K562 (cell line): ENCODE results near the gene SULT2B1. TPM values are rescaled to one million over a fixed set of nuclear protein-coding genes. Genes with fewer than 3 reads are reported as not detected.

Experiments used
- ATAC-seq: fragments of 200-7000 bp; cut with Tn5 transposase; 3 replicates; pipeline ENCODE4 v1.9.1; 2020; ENCODE audit warnings: moderate library complexity
- BruUV-seq: library from RNA; stranded (reverse); fragments of 400-500 nt; replicated peaks from 2 replicates; lab custom pipeline; 2021; lab: Mats Ljungman, UMichigan
- CTCF ChIA-PET: fragments of 300-600 bp; formaldehyde crosslinking; extraction: SDS; loops from one replicate; lab custom pipeline; 2021; ENCODE audit warnings: low intra/inter-chr PET ratio; lab: Yijun Ruan, JAX
- POLR2A ChIA-PET: fragments of 300-600, 350-650 bp; sonication (Branson Sonifier 250); formaldehyde crosslinking; extraction: SDS; loops from one replicate; lab custom pipeline; 2021; ENCODE audit warnings: antibody characterized with exemption, inconsistent platforms; lab: Yijun Ruan, JAX
- DNase-seq, 4 experiments: peaks; one replicate each; pipeline versions ENCODE4 v3.0.0 to v3.0.0-alpha.2; 2011 to 2018; ENCODE audit warnings: low spot score in 3 of 4, mixed read lengths in 3 of 4; ENCODE audit errors: extremely low read depth in 1 of 4
- FAIRE-seq: peaks from 2 replicates; lab custom pipeline; 2011; peaks lifted over from hg19 to GRCh38; lab: Jason Lieb, UNC
- H2AFZ ChIP-seq: 2 replicates; pipeline ENCODE4 v1.6.0; 2011; ENCODE audit warnings: low read depth, low read length, control low read depth, inconsistent platforms
- H3K27ac ChIP-seq: fragments of 200-600 bp; 3 replicates; pipeline ENCODE4 v1.8.0; 2011; ENCODE audit warnings: low read depth, mild to moderate bottlenecking, control low read depth, inconsistent platforms, low read length, moderate library complexity, mixed read lengths; ENCODE audit errors: extremely low read depth
- H3K27me3 ChIP-seq, 2 experiments: fragments of 300-600 bp in 1 of 2; 2 replicates in 1 of 2; 3 replicates in 1 of 2; pipeline versions ENCODE4 v1.6.0 to v1.8.0; 2011; ENCODE audit warnings: inconsistent platforms in 2 of 2, low read length in 2 of 2, mild to moderate bottlenecking in 1 of 2, mixed read lengths in 1 of 2, moderate library complexity in 1 of 2; ENCODE audit not compliant: control insufficient read depth in 2 of 2, insufficient read depth in 2 of 2
- H3K36me3 ChIP-seq: fragments of 300-600 bp; 3 replicates; pipeline ENCODE4 v1.8.0; 2011; ENCODE audit warnings: mild to moderate bottlenecking, low read length, inconsistent platforms; ENCODE audit not compliant: control insufficient read depth, insufficient read depth
- H3K4me1 ChIP-seq, 2 experiments: fragments of 200-600 bp in 1 of 2; replicated peaks in 1 of 2; 2 replicates in 1 of 2; 3 replicates in 1 of 2; pipeline versions ENCODE4 v1.5.1 to v1.8.0; 2011; ENCODE audit warnings: inconsistent platforms in 2 of 2, low read length in 2 of 2, mild to moderate bottlenecking in 1 of 2, mixed read lengths in 1 of 2, moderate library complexity in 1 of 2; ENCODE audit not compliant: control insufficient read depth in 2 of 2, insufficient read depth in 2 of 2
- H3K4me2 ChIP-seq: 2 replicates; pipeline ENCODE4 v1.6.1; 2011; ENCODE audit warnings: low read length, control low read depth, inconsistent platforms, mixed read lengths; ENCODE audit not compliant: insufficient read depth
- H3K4me3 ChIP-seq: fragments of 200-600 bp; sonication (generic), shearing (Covaris generic); 2 replicates; pipeline ENCODE4 v1.5.1; 2016; ENCODE audit warnings: control low read depth, inconsistent platforms
- H3K79me2 ChIP-seq: fragments of 200-600 bp; 3 replicates; pipeline ENCODE4 v1.8.0; 2011; ENCODE audit warnings: low read length, inconsistent platforms; ENCODE audit not compliant: control insufficient read depth, insufficient read depth
- H3K9ac ChIP-seq, 2 experiments: 2 replicates each; pipeline versions ENCODE4 v1.6.0 to v1.6.1; 2011; ENCODE audit warnings: low read depth in 2 of 2, low read length in 2 of 2, control low read depth in 1 of 2, inconsistent platforms in 1 of 2, mild to moderate bottlenecking in 1 of 2, mixed read lengths in 1 of 2; ENCODE audit not compliant: insufficient read depth in 1 of 2
- H3K9me1 ChIP-seq: one replicate; pipeline ENCODE4 v1.6.0; 2011; ENCODE audit warnings: inconsistent platforms, mild to moderate bottlenecking, low read length, moderate library complexity; ENCODE audit not compliant: control insufficient read depth, insufficient read depth
- H3K9me3 ChIP-seq: replicated peaks from 2 replicates; pipeline ENCODE4 v1.5.1; 2011; ENCODE audit warnings: low read depth, low read length, inconsistent platforms; ENCODE audit not compliant: control insufficient read depth, insufficient read depth
- H4K20me1 ChIP-seq: replicated peaks from 2 replicates; pipeline ENCODE4 v1.6.1; 2011; ENCODE audit warnings: low read length, inconsistent platforms, mixed read lengths; ENCODE audit not compliant: control insufficient read depth, insufficient read depth
- BCOR ChIP-seq: fragments of 450-650 bp; IDR thresholded peaks from 2 replicates; pipeline ENCODE4 v1.6.1; 2016
- CEBPB ChIP-seq: fragments of 450-650 bp; IDR thresholded peaks from 2 replicates; pipeline ENCODE4 v1.6.1; 2016; ENCODE audit warnings: missing genetic modification characterization, missing compliant biosample characterization
- HDAC2 ChIP-seq: fragments of 450-650 bp; IDR thresholded peaks from 2 replicates; pipeline ENCODE4 v1.6.1; 2016; ENCODE audit warnings: mild to moderate bottlenecking
- HOMEZ ChIP-seq: fragments of 250-450 bp; sonication (Bioruptor Pico); IDR thresholded peaks from 2 replicates; pipeline ENCODE4 v1.4.0; 2020; ENCODE audit warnings: mild to moderate bottlenecking, moderate library complexity
- KDM1A ChIP-seq, 2 experiments: fragments of 450-650 bp; IDR thresholded peaks; 2 replicates each; pipeline ENCODE4 v1.6.1; 2016; ENCODE audit warnings: mild to moderate bottlenecking in 2 of 2
- RBM25 ChIP-seq: fragments of 200-400 bp; formaldehyde crosslinking; IDR thresholded peaks from 2 replicates; pipeline ENCODE4 v1.6.1; 2018; ENCODE audit warnings: low read length, low read depth, moderate library complexity; ENCODE audit not compliant: severe bottlenecking
- SMARCA5 ChIP-seq: fragments of 450-650 bp; IDR thresholded peaks from 2 replicates; pipeline ENCODE4 v1.6.1; 2016
- ZNF316 ChIP-seq: fragments of 450-650 bp; IDR thresholded peaks from 2 replicates; pipeline ENCODE4 v1.6.1; 2016
- WGBS: fragments of 100-300 bp; shearing (Covaris generic); methylation state at CpG from one replicate; pipeline ENCODE4 v1.1.6; 2016; ENCODE audit warnings: low coverage, mixed read lengths; ENCODE audit not compliant: insufficient coverage; ENCODE audit errors: missing lambda C conversion rate; 5-methylcytosine and 5-hydroxymethylcytosine counted together
- in situ Hi-C: fragments of 300-500 bp; cut with MboI; formaldehyde crosslinking; loops from 4 replicates; pipeline ENCODE4 v1.15.0; 2018; ENCODE audit warnings: inconsistent platforms, mixed read lengths
- intact Hi-C: fragments of 100-400 bp; cut with micrococcal nuclease; formaldehyde crosslinking; loops from 2 replicates; pipeline ENCODE4 v1.14.2; 2022
- polyA plus RNA-seq, 8 experiments: library from polyadenylated mRNA; depleted of rRNA in 4 of 8; stranded (reverse) in 5 of 8; unstranded in 3 of 8; fragments of >200 nt; fragmentation: Nextera tagmentation in 2 of 8; fragmentation: Illumina TruSeq in 1 of 8; extraction: Ambion mirVana in 2 of 8; extraction: Trizol in 1 of 8; gene quantifications; 2 replicates each; pipeline versions ENCODE4 v1.2.1 to v1.2.3, GENCODE V29; 2011 to 2014; ENCODE audit warnings: inconsistent platforms in 1 of 8, missing spikeins in 1 of 8
- total RNA-seq, 7 experiments: library from RNA; depleted of rRNA in 6 of 7; stranded (reverse); fragments of >200 nt in 6 of 7; fragmentation: Illumina TruSeq in 2 of 7; extraction: Trizol in 2 of 7; gene quantifications; 2 replicates each; pipeline versions ENCODE4 v1.2.1 to v1.2.3, GENCODE V29; 2011 to 2021; ENCODE audit warnings: low replicate concordance in 1 of 7

The SULT2B1 gene
- total and polyA plus RNA-seq, 9 of the 15 experiments (the other 6 are each of a cell fraction or from before 2014, with no cell fraction given) = 0.09 to 0.62 (median 0.22) TPM; not detected in 2

DNA sequence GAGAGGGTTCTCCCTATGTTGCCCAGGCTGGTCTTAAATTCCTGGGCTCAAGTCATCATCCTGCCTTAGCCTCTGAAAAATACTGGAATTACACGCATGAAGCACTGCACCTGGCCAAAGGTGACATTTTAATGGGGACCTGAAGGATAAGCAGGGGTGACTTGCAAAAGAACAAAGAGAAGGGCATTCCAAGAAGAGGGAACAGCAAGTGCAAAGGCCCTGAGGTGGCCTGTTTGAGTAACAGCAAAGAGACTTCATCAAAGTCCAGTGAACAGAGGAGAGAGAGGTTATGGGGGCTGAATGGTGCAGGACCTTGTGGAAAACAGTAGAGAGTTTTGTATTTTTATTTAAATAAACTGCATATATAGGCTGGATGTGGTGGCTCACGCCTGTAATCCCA lies 89.9 kb downstream of the SULT2B1 start:
- no TSS peak for BruUV-seq
- H4K20me1 ChIP-seq = 0 out of 2 replicates have a peak, but pooled peaks cover 4% of the 10 kb centered on the region
- peaks cover 29 to 55% of the 10 kb centered on the region in 2 experiments for H3K4me1 ChIP-seq
- no peak overlapping the region for H3K27ac ChIP-seq
- DNase-seq = no peak
- no peaks in the 10 kb centered on the region for H3K27me3 ChIP-seq
- ATAC-seq = no peak
- intact Hi-C loops (no loop called here), in situ Hi-C loops (loop anchor here (5.0 to 10.0 kb wide), 2 partner anchors 195 to 333 kb away; partner anchors contain the start of gene HSD17B14)
- H2AFZ ChIP-seq = no peak overlapping the region
- H3K79me2 ChIP-seq = peaks cover 18% of the 10 kb centered on the region; the same call in 2 of the 3 replicates
- no peaks in the 10 kb centered on the region for H3K36me3 ChIP-seq
- ChIA-PET CTCF (no interaction called here), POLR2A (interaction anchor here (0.8 to 1.1 kb wide), 2 partner anchors 34 to 342 kb away, joined by 3 read pairs; no protein-coding TSS in a partner anchor)
- H3K9me3 ChIP-seq = no peaks in the 10 kb centered on the region
- 93% methylated on average over 2 of the region's 2 CpGs for WGBS
- H3K4me3 ChIP-seq = no peak overlapping the region
- FAIRE-seq = no peak
- H3K9ac ChIP-seq = no peak overlapping the region
- no peak overlapping the region for H3K4me2 ChIP-seq
- H3K9me1 ChIP-seq = no peaks in the 10 kb centered on the region
- peak; percentile 82 for TF ChIP-seq BCOR
- no peak for TF ChIP-seq HOMEZ (CRISPR knock-in tag)
- 0 out of 2 replicates have a peak, but pooled peaks have one; percentile 25 for TF ChIP-seq HDAC2
- TF ChIP-seq RBM25 = peak; percentile 69
- TF ChIP-seq ZNF316 = no peak
- TF ChIP-seq KDM1A (IDR thresholded peaks at IDR 0.05) = peak; percentile 41 to 63; a peak in 3 of 4 replicates
- 0 out of 2 replicates have a peak, but pooled peaks have one; percentile 37 for TF ChIP-seq SMARCA5
- no peak for TF ChIP-seq CEBPB (tag)
- TF ChIP-seq, all 486 proteins: peak for 5
